NOMO-1 treated with DMSO at 0.1 percent for 48 hours (cell line): ENCODE data around the gene APOM.

Source experiments
- DNase-seq: peaks from one replicate; lab custom pipeline; 2025; ENCODE audit not compliant: unreplicated experiment; lab: John Stamatoyannopoulos, UW

APOM gene

DNA sequence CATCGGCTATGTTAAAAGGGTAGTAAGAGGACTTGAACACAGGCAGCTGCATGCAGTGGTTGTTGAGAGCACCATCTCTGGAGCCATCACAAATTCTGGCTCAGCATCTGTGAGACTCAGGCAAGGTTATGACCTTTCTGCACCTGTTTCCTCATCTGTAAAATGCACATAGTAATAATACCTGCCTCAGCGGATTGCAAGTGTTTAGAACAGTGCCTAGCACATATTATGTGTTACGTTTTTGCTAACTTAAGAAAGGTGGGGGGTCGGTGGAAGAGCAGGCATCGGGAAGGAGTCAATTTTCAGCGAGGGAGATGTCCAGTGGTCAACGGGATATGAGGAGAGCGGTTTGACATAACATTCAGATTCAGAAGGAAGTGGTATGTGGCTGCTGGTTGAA, 22.3 kb downstream of the APOM start:
- DNase-seq, result no peak

DNA sequence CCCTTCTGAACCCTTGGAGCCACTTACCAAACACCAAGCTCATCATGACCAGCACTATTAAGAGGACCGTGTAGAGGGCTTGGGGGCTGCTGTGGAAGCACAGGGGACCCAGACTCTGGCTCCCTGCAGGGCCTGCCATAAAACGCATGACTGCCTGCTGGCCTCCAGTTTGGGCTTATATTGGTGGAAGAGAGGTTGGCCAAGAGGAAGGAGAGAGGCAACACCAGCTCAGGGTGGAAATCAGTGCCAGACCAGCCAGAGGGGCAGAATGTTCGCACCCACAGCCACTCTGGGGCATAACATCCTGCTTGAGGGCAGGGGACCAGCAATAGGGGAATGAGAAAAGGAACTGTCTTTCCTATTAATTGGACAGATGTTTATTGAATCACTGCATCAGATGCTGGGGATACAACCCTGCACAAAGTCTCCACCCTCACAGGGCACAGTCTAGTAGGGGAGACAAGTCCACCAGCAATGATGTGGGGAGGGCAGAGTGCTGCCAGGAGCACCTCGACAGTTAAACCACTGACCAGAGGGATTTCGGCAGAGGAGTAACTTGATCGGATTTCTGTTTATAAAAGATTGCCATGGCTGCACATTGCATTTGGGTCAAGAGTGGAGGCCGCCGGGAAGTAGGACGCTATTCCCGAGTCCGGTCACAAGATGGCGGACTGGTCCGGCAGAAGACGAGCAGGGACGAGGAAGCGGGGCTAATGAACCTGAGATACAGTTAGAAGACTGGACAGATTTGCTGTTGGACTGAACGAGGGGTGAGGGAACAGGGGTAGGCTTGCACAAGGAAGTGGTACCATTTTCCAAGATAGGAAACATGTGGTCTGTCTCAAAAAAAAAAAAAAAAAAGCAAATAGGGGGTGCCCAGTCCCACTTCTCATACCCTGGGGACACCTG, 24.8 kb downstream of the APOM start, which contains the start of gene LY6G5C:
Gene LY6G5C, minus strand, starts transcription at position 842 of the 909 bp plus-strand sequence. Its CDS starts 694 bp downstream, at position 148.
- DNase-seq, result peak; percentile 72

DNA sequence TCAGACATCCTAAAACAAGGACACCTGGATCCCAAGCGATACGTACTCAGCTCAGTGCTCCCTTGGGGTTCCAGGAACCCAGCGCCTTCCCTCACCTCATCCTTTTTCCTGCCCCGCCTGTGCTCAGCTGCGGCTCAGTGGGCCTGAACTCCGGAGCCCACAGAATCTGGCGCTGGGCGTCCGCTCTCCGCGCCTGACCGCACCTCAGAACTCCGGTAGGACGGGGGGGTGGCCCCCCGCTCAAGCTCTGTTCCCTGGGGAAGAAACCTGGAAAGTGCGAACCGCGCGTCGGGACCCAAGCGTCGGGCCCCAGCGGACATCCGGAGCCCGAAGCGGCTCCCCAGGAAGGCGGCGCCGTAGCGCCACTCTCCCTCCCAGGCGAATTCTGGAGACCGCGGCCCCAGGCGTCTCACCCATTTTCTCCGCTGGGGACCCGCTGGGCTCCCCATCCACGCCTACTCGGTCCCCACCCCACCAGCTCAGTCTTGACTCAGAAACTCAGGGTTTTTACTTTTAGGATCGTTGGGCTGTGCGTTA, 25.5 kb downstream of the APOM start:
- DNase-seq, result no peak

DNA sequence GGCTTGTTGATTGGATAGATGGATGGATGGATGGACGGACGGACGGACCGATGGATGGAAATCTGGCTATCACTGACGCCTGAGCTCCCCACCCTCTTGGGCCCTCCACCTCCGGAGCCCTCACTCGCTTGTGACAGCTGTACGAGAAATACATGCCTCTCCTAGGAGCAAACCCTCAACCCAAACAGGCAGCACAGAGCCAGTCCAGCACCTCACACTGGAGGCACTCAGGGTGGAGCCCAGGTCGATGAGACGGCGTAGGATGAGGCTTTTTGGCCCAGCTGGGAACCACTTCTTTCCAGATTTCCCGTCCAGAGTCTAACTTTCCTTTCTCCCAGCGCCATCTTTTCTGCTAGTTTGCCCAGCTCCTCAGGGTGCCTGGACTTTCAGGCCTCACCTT, 27.9 kb downstream of the APOM start:
- DNase-seq, result no peak

DNA sequence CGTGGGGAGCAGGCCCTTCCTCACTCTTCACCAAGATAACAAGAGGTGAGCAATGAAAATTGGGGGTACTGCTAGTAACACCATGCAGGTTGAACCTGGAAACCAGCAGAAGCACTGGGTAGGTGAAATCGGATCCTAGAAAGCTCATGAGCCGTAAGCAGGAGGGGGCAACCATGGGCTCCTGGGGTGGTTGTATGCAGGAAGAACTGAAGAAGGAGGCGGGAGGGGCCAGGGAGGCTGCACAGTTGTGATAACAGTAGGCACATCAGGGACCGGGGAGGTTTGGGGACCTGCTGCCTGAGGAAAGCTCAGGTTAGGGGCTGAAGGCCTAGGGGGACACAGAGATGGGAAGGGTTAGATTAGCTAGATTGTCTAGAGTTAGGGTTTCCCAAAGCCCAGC, 30.8 kb downstream of the APOM start:
- no peak for DNase-seq

DNA sequence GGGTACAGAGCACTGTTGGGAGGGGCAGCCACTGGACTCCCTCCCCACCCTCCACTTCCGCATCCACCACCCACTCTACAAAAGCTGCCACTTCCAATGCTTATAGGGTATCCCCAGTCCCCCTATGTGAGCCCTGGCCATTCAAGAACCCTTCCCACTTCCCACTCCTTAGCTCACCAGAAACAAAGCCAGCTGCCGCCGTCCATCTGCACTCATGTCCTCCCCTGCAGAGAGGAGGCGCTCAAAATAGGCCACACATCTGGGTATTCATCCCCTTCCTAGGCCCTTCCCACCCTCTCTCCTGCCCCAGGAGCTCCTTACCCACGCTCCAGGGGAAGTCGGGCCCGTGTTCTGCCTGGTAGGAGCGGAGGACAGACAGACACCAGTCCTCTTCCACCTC, 31.6 kb downstream of the APOM start:
- DNase-seq, result no peak

DNA sequence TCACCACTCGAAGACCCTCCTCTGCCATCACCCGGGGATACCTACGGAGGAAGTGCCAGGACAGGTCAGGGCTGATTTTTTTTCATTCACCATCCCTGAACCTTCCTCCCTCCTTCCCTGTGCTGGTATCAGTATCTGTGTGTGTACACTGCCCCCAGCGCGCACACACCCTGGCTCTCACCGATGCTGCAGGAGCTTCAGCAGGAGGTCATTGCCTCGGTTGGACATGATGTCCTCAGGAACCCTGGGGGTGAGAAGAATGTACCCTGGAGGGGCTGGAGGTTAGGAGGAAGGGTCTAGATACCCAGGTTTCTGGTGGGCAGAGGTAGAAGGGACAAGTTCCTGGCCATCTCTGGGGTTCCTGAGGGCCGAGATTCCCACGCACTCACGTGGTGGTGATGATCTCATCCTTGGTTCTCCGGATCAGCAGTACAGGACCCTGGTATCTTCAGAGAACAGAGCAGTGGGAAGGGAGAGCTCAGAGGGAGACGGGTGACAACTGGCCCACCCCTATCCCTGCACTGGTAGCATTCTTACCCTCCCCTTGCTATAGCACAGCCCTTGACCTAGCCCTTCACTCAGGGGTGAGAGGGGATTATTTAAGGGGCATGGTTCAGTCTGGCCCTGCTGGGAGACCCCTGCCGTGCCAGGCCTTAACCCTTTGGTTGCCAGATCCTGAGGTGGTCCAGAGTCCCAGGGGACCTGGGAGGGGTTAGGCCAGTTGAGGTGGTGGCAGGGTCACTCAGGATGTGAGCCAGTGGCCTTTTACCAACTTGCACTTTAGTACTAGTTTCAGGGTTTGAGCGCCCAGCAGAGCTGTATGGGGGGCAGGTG, 32.4 kb downstream of the APOM start:
- DNase-seq, result no peak

DNA sequence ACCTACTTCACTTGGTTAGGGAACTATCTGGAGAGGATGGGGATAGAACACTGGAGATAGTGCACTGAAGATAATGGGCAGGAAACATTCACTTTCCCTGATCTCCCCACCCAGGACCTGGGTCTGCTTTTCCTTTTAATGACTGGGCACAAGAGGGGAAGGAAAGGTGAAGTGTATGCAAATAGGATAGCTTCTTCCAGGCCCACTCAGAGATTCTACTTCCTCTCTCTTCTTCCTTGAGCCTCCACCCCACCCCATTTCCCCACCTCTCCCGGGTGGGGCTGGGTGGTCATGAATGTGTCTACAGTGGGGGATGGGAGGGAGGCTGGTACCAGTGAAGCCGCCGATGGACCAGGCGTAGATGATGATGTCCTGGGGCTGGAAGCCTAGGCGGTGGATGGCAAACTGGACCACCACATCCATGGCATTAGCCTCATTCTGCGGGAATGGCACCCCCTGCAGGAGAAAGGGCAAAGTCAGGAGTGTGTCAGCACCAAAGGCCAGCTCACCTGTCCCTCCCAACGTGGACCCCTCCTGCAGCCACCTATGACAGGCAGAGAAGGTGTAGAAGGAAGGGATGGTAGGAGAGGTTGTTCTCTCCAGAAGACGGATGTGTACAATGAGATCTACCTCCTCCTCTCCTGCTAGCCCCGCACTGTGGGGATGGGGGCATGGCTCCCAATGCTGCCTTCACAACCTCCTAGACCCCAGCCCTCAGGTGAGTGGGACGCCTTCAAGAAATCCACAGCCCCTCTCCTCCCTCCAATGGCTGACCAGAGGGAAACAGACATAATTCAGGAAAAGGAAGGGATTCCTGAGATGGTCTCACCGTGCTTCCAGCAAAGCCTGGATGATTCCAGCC, 33.8 kb downstream of the APOM start:
- no peak for DNase-seq

DNA sequence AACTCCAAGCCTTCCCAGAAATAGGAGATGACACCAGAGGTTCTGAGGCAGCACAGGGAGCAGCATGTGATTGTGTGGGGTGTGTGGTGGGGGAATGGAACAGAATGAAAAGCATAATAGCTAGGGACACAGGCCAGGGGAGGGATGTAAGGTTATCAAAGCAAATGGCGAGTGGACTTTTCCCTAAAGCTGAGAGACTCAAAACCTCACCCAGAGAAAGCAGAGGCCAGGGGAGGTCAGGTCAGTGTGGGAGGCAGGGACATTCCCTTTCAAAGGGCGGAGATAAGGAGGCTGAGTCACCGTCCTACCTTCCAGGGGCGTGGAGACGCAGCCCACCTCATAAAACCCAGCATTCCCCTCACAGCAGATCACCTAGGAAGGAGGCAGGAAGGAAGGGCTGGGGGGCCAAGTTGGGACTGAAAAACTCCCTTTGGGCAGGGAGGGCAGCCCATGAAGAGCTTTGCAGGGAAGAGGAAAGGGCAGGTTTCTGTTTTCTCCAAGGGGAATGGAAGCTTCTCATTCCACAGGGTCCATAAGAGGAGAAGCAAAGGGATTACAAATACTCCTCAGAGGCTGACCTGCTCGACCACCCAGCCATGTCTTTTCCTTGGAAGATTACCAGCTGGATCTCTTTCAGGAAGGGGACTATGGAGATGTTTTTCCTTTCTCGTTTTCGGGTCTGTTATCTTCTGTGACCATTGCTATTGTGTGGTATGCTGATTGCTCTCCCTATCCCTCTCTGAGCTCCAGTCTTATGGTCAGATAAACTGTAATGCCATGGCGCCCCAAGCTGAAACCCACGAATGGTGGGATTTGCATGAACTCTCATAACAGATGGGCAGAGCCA, 34.8 kb downstream of the APOM start:
- DNase-seq, result no peak

DNA sequence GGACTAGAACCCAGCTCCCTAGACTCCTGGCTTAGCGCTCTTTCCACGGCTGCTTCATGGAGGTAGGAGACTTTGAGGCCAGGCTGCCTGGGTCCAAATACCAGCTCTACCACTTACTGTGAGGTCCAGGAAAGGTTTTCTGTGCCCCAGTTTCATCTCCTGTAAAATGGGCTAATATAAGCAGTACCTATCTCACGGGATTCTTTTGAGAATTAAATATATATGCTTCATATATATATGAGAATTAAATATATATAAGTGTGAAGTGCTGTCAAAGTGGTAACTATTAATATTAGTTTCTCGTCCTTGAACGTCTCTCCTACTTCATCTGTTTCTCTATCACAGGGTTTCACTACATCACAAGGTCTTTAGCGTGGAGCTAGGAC, 35.4 kb downstream of the APOM start:
- no peak for DNase-seq

DNA sequence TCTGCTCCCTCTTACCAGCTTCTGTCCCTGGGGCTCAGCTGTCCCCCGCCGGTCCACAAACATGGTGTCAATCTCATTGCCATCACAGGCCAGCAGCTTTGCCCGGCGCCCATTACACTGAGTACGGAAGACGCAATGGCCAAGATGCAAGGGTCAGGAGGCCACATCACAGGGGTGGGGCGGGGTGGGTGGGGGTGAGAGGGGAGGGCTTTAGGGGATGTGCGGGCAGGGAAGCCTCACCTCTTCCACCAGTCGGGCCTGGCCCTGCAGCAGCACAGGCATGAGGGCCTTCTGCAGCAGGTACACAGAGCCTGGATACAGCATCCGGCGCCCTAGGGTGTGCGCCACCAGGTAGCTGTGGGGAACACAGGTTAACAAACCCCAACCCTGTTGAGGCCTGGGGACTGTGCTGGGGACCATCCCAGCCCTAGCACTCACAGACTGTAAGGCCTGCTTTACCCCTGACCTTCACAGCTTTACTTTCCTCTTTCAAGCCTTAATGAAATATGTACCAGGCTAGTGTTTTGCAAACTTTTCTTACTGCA, 35.9 kb downstream of the APOM start:
- DNase-seq, result no peak

DNA sequence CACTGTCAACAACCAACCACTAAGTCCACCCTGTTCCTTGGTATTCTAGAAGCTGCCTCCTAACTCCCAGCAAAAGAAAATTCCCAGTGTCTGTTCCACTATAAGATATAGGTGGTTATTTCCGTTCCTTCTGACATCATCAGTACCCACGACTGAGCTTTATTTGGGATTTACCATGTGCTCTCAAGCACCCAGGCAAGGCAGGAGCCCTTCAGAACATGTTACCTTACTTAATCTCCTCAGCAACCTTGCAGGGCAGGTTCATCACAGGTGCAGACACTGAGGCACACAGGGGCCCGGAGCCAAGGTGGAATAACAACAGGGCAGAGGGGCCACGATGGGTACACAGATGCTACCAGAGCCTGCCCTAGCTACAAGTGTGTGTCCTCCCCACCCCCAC, 36.7 kb downstream of the APOM start:
- no peak for DNase-seq

DNA sequence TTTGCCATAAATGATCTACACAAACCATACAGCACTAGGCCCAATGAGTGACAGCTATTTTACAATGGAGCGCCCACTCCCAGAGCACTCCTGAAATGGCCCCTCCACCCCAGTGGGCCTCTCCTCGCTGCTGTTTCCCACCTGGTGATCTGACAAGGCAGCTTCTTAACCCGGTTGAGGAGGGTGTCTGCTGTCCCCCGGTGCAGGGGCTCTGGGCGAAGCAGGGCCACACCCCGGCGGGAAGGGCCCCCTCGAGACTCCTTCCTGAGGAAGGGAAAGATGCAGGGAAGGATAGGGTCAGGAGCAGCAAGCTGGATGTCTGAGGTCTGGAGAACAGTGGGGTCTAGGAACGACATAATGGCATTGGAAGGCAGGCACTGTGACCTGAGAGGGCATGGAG, 37.2 kb downstream of the APOM start:
- DNase-seq, result no peak

DNA sequence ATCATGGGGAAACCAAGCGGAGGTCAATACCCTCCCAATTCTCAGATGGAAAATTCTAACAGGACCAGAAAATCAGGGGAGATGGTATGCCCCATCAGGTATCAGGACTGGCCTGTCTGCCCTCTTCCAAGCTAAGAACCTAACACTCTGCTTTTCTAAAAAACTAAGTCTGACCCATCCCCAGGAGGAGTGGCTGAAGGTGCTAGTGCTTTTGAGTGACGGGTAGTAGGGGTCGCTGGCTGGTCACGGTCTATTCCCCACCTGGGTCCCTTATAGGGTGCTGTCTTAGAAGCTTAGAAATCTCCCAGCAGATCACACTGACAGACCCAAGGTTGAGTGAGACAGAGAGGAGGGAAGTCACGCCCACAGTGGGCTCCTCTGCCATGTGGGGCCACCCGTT, 37.8 kb downstream of the APOM start:
- no peak for DNase-seq

DNA sequence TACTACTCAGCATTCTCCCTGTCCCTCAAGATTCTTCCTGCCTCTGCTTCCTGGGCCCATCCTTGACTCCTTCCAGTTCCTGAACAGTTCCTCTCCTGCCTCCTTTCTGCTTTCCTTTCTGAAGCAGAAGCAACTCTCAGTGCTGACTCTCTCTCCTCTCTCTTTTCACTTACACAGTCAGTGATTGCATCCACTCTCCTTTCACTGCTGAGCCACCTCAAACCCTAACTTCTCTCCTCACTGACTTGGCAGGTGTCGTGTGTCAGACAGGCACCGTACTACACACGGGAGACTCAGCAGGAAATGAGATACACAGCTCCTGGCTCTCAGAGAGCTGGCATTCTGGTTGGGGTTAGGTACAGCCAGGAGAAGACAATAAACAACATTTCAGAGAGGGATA, 41.9 kb downstream of the APOM start:
- DNase-seq, result no peak

DNA sequence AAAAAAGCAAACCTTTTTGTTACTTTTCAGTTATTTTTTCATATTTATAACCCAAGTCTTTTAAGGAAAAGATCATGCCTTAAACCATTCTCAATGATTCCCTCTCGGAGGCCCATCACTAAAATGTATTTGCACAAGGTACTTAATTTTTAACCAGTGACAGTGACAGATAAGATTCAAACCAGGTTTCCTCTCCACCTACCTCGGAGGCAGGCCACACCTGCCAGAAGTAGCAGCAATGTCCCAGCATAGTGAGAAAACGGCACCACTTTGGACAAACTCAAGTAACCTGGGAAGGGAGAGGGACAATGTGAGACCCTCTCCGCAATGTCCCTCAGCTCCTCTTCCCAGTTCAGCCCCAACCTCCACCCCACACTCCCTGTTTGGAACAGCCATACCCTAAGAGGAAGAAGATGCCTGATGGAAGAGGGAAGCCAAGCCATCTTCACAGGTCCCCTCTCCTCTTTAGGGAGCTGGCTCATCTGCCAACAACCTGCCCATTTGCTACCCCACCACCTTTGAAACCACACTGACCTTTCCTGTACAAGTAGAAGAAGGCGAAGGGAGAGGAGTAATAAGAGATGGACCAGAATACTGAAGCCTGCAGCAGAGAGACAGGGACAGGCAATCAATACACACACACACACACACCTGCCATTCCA, 45.2 kb downstream of the APOM start:
- DNase-seq, result no peak

DNA sequence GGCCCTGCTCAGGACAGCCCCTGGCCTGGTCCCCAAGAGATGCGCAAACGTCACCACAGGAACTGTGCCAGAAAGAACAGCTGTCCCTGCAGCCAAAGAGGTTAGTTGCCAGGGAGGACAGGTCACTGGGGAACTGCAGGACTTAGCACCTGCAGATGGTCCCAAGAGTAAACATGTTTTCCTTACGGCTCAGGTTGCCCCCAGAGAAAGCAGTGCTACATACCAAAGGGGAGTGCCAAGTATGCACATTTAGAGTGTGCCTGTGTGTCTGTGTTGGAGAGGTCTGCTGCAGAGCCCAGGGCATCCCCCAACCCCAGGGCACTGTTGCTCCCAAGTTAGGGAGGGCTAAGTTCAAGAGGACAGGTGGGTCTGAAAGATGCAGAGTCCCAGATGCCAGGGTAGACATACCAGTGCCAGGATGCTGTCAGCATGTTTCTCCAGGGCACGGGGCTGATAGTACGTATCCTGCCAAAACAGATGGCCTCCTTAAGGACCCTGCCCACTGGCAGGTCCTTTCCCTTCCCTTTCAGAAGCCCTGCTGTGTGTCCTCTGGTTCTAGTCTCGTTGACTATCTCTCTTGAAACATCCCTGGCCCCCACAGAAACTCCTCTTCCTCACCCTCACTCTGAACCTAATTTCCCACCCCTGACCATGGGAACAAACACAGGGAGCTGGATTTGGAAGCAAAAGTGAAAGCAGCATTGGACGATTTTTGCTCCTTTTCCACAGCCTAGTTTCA, 46.1 kb downstream of the APOM start:
- DNase-seq, result no peak

DNA sequence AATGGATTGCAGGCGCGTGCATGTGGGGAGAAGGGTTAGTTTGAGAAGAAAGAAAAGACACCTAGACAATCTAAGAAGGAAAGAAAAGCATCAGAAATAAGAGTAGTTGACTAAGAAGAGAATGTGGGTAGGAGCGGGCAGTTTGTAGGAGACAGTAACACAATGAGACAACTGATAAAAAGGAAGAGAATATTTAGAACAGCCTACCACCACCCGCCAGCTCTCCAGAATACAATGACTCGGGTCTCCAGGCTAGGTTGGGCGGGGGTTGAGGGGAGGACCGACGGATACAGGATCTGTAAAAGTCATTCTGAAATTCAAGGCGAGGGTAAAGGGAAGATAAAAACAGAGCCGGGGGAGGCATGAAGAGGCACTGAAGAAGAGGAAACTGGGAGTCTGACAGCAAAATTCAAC, 46.7 kb downstream of the APOM start:
- no peak for DNase-seq
